IPS DF 6.9 (cell line): ENCODE results near the gene PPP1R1C.
A peak's percentile ranks its signal among the peaks of the same experiment; 100 is the strongest.
"Not testable (repeated sequence)": the region's sequence is repeated elsewhere in the genome, so short reads cannot be mapped to it uniquely, and the experiment has no call there.

ENCODE experiments used
- DNase-seq: peaks from one replicate; pipeline ENCODE4 v3.0.0-alpha.2; 2013; ENCODE audit warnings: low read depth, low spot score
- H3K27ac ChIP-seq: one replicate; pipeline ENCODE4 v1.5.1; 2013; ENCODE audit warnings: low read length, control low read depth
- H3K27me3 ChIP-seq: 2 replicates; pipeline ENCODE4 v1.6.1; 2013; ENCODE audit warnings: mild to moderate bottlenecking, low read length; ENCODE audit not compliant: control insufficient read depth, insufficient read depth
- H3K36me3 ChIP-seq: 2 replicates; pipeline ENCODE4 v1.6.1; 2013; ENCODE audit warnings: low read length; ENCODE audit not compliant: control insufficient read depth, insufficient read depth
- H3K4me1 ChIP-seq: 2 replicates; pipeline ENCODE4 v1.6.1; 2013; ENCODE audit warnings: low read length; ENCODE audit not compliant: control insufficient read depth, insufficient read depth
- H3K4me3 ChIP-seq: 2 replicates; pipeline ENCODE4 v1.5.1; 2013; ENCODE audit warnings: mild to moderate bottlenecking, low read length
- H3K9me3 ChIP-seq: 2 replicates; pipeline ENCODE4 v1.6.1; 2013; ENCODE audit warnings: low read length, inconsistent platforms; ENCODE audit not compliant: control insufficient read depth, insufficient read depth
- WGBS: extraction: QIAGEN DNeasy Blood & Tissue Kit; methylation state at CpG from one replicate; pipeline ENCODE4 v1.1.7; 2013; ENCODE audit warnings: mixed read lengths, missing lambda C conversion rate; ENCODE audit not compliant: insufficient read length, insufficient coverage; 5-methylcytosine and 5-hydroxymethylcytosine counted together

The PPP1R1C gene

DNA sequence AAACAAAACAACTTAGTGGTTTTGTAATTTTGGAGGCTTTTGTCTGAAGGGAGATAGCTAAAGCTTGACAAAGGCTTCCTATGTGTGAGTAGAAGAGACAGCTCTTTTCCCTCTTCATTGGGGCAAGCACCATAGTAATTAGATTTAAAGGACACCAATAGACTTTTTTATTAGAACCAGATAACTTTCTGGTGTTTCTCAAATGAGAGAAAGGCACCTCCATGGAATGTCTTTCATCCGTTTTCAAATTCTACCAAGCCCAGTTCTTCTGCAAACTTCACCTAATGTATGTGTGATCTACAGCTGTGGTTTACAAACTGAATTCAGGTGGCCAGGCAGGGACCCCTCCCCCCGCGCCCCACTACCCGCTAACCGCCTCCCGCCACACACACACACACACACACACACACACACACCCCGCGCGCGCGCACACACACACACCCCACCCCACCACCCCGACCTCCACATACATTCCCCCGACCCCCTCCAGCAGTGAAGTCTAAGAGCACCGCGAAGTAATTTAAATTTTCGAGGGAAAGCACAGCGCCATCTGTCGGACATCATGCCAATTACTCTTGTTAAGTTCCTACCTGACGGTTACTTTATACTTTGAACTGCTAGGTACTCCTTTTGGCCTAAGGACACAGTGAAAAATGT, 31.6 kb upstream of the PPP1R1C start:
- DNase-seq = peak; percentile 82

GRCh38 chr2:181954538-181954883, 31.1 kb upstream of the PPP1R1C start:
- H3K27me3 ChIP-seq = no peaks in the 10 kb centered on the region
- H3K27ac ChIP-seq = no peak overlapping the region
- H3K4me3 ChIP-seq = no peak overlapping the region; the same call in 1 of the 2 replicates
- no peaks in the 10 kb centered on the region for H3K9me3 ChIP-seq
- DNase-seq = no peak
- no peaks in the 10 kb centered on the region for H3K4me1 ChIP-seq
- no peaks in the 10 kb centered on the region for H3K36me3 ChIP-seq
- no CpG with 5 or more reads among the region's 4 CpGs for WGBS

More for the DNA sequence above, 31.6 kb upstream of the PPP1R1C start:
- H3K4me3 ChIP-seq = peak overlapping the region; percentile 33; the same call in 1 of the 2 replicates
- H3K9me3 ChIP-seq = no peaks in the 10 kb centered on the region
- no peaks in the 10 kb centered on the region for H3K27me3 ChIP-seq
- H3K36me3 ChIP-seq = no peaks in the 10 kb centered on the region
- no peak overlapping the region for H3K27ac ChIP-seq
- H3K4me1 ChIP-seq = no peaks in the 10 kb centered on the region
- WGBS = no CpG with 5 or more reads among the region's 19 CpGs

DNA sequence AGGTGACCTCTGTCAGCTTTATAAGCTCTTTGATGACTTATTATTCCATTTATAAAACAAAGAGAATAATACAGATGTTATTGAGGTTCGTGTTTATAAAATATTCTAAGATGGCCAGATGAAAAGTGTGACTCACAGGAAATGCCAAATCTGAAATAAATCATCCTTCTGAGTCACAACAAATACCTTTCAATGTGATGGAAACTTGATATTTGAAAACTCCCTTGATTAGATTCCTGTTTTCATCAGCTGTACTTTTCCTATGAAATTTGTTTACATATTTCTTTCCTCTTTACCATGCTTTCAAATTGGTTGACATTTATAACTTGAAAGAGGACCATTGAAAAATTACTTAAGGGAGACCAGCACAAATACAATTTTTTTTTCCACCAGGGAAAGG, 30.6 kb upstream of the PPP1R1C start:
- no peak for DNase-seq
- WGBS = no CpG with 5 or more reads among the region's 1 CpG

GRCh38 chr2:181955866-181956265, 29.8 kb upstream of the PPP1R1C start:
- H3K9me3 ChIP-seq, H3K4me3 ChIP-seq, H3K36me3 ChIP-seq, H3K27me3 ChIP-seq, H3K4me1 ChIP-seq, DNase-seq, H3K27ac ChIP-seq: not testable (repeated sequence)
- WGBS = no CpG with 5 or more reads among the region's 3 CpGs

More for the DNA sequence above, 30.6 kb upstream of the PPP1R1C start:
- Histone ChIP-seq H3K4me1 (no peaks in the 10 kb centered on the region), H3K9me3 (no peaks in the 10 kb centered on the region), H3K27me3 (no peaks in the 10 kb centered on the region), H3K36me3 (no peaks in the 10 kb centered on the region), H3K4me3 (no peak overlapping the region), H3K27ac (no peak overlapping the region)

GRCh38 chr2:181957668-181958067, 28.0 kb upstream of the PPP1R1C start:
- Histone ChIP-seq H3K4me3 (no peak overlapping the region), H3K27ac (no peak overlapping the region), H3K9me3 (no peaks in the 10 kb centered on the region), H3K27me3 (no peaks in the 10 kb centered on the region), H3K4me1 (no peaks in the 10 kb centered on the region), H3K36me3 (no peaks in the 10 kb centered on the region)
- WGBS = 100% methylated on average over 1 of the region's 4 CpGs
- no peak for DNase-seq

GRCh38 chr2:181958726-181959125, 26.9 kb upstream of the PPP1R1C start:
- Histone ChIP-seq H3K27ac (no peak overlapping the region), H3K9me3 (no peaks in the 10 kb centered on the region), H3K36me3 (no peaks in the 10 kb centered on the region), H3K4me1 (no peaks in the 10 kb centered on the region), H3K27me3 (no peaks in the 10 kb centered on the region), H3K4me3 (no peak overlapping the region)
- DNase-seq = no peak
- no CpG with 5 or more reads among the region's 1 CpG for WGBS

DNA sequence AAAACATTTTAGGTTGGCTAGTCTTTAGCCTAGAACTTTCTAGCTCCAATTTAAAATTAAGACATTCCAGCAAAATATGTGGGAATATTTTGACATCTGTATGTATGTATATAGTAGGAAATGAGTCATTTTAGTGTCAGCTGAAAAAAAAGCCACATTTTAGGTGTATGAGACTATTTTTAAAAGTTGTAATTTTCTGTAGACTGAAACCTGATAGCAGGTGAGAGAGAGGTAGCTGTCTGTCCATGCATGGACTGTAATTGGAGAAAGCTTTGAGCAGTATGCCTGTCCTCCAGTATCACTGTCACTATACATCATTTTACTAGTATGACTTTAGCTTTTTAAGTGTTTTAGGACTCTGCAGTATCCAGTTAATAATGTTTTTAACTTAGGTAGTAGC, 26.1 kb upstream of the PPP1R1C start:
- Histone ChIP-seq H3K36me3 (no peaks in the 10 kb centered on the region), H3K27ac (no peak overlapping the region), H3K4me3 (no peak overlapping the region), H3K4me1 (no peaks in the 10 kb centered on the region), H3K27me3 (no peaks in the 10 kb centered on the region), H3K9me3 (no peaks in the 10 kb centered on the region)
- no peak for DNase-seq

GRCh38 chr2:181961167-181961566, 24.5 kb upstream of the PPP1R1C start:
- not testable (repeated sequence) for DNase-seq, H3K27ac ChIP-seq, H3K4me3 ChIP-seq, H3K9me3 ChIP-seq, H3K36me3 ChIP-seq, H3K4me1 ChIP-seq, H3K27me3 ChIP-seq
- no CpG with 5 or more reads among the region's 8 CpGs for WGBS

DNA sequence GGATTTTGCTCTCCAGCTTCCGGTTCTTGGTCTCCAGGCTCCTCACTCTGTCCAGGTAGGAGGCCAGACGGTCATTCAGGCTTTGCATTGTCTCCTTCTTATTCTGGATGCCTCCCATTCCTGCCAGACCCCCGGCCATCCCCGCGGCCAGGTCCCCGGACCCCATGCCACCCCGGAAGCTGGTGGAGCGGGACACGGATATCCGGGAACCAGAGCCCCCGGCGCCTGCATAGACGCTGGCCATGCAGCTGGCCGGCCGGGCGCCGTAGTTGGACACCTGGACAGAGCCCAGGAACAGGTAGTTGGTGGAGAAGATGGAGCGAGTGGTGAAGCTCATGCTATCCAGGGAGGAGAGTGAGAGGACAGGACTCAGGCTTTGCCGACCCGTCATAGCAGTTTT, 23.5 kb upstream of the PPP1R1C start:
- no CpG with 5 or more reads among the region's 20 CpGs for WGBS

GRCh38 chr2:181970160-181970794, 15.4 kb upstream of the PPP1R1C start:
- no CpG with 5 or more reads among the region's 2 CpGs for WGBS
- DNase-seq = no peak
- Histone ChIP-seq H3K9me3 (no peaks in the 10 kb centered on the region), H3K4me3 (no peak overlapping the region), H3K4me1 (no peaks in the 10 kb centered on the region), H3K36me3 (no peaks in the 10 kb centered on the region), H3K27ac (no peak overlapping the region), H3K27me3 (no peaks in the 10 kb centered on the region)

More for the DNA sequence above, 23.5 kb upstream of the PPP1R1C start:
- Histone ChIP-seq H3K27ac (no peak overlapping the region), H3K9me3 (no peaks in the 10 kb centered on the region), H3K4me3 (no peak overlapping the region), H3K4me1 (no peaks in the 10 kb centered on the region), H3K36me3 (no peaks in the 10 kb centered on the region), H3K27me3 (no peaks in the 10 kb centered on the region)
- no peak for DNase-seq

DNA sequence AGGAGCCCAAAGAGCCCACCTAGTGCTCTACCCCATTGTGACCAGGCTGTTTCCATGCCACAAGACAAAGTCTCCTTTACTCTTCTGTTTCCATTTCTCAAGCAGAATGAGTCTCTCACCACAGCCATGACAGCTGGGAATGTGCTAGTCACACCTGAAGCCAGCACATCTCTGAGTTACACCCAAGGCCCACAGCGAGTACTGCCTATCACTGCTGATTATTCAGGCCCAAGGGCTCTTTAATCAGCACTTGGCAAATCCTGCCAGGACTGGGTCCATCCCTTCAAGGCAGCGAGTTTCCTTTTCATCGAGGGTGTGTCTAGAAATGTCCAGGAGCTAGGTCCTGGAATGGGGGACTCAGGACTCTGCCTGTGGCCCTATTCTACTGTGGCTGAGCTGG, 14.6 kb upstream of the PPP1R1C start:
- Histone ChIP-seq H3K36me3 (no peaks in the 10 kb centered on the region), H3K4me1 (no peaks in the 10 kb centered on the region), H3K9me3 (no peaks in the 10 kb centered on the region), H3K27me3 (no peaks in the 10 kb centered on the region), H3K4me3 (no peak overlapping the region), H3K27ac (no peak overlapping the region)
- DNase-seq = no peak
- no CpG with 5 or more reads among the region's 3 CpGs for WGBS
